ENCODE results near the gene RAB6C. TPM values are rescaled to one million over a fixed set of nuclear protein-coding genes. Genes with fewer than 3 reads are reported as not detected.
"Not testable (repeated sequence)": the region's sequence is repeated elsewhere in the genome, so short reads cannot be mapped to it uniquely, and the experiment has no call there.

RAB6C gene
- total and polyA plus RNA-seq, 2 of the 8 experiments (the other 6 are each of a cell fraction or from before 2014, with no cell fraction given) = 0.03 to 0.09 TPM

DNA sequence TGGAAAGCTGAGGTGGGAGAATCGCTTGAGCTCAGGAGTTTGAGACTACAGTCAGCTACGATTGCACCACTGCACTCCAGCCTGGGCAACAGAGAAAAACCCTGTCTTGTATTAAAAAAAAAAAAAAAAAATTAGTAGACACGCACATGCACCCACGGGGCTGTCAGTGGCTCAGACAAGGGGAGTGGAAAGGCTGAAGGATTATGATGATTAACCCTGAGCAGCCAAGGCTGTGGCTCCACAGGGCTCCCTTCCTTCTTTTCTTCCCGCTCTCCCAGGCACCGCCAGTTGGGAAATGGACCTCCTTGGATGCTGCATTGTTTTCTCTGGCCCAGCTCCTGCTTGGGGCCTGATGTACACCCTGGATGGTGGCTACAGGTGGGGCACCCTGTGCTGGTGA lies 49.0 kb upstream of the RAB6C start (continued):
- no peak for TF ChIP-seq GTF2F1 (IDR thresholded peaks at IDR 0.05; ENCODE audit: borderline replicate concordance, low read depth, low read length)
- no peak for TF ChIP-seq ZNF274 (IDR thresholded peaks at IDR 0.05; ENCODE audit: borderline replicate concordance, extremely low read depth, low read length)
- TF ChIP-seq KDM5A (IDR thresholded peaks at IDR 0.05; ENCODE audit: low read length) = no peak
- no peak for TF ChIP-seq TAF7 (optimal IDR thresholded peaks at IDR 0.05; ENCODE audit: borderline replicate concordance, low read depth, low read length)

- H4K20me1 ChIP-seq (replicated peaks in 1 of 2; ENCODE audit: control insufficient read depth in 1 of 2, insufficient read depth in 2 of 2, low read length in 2 of 2); H3K23me2 ChIP-seq (ENCODE audit: low read depth, low read length); H2BK12ac ChIP-seq (ENCODE audit: low read depth, low read length); H3K79me1 ChIP-seq (ENCODE audit: low read depth, low read length); H4K91ac ChIP-seq (replicated peaks; ENCODE audit: insufficient read length, low read length); H2BK15ac ChIP-seq (ENCODE audit: low read length); H3K4me1 ChIP-seq (replicated peaks in 1 of 4; ENCODE audit: control insufficient read depth in 3 of 4, insufficient read depth in 4 of 4, low read length in 3 of 4); FAIRE-seq; H2BK120ac ChIP-seq (replicated peaks; ENCODE audit: low read depth, low read length); H4K8ac ChIP-seq (ENCODE audit: extremely low read depth, insufficient read depth, low read length); POLR2A ChIA-PET (ENCODE audit: partially characterized antibody); H3K56ac ChIP-seq (replicated peaks; ENCODE audit: insufficient read length, low read depth, low read length); H2BK20ac ChIP-seq (ENCODE audit: low read length); H3K23ac ChIP-seq (ENCODE audit: insufficient read length); H3K9ac ChIP-seq (replicated peaks in 1 of 4; ENCODE audit: extremely low read depth in 1 of 4, low read depth in 3 of 4, low read length in 3 of 4); H2AFZ ChIP-seq (ENCODE audit: low read length); H3K36me3 ChIP-seq (ENCODE audit: control insufficient read depth in 2 of 4, insufficient read depth in 4 of 4, low read length in 3 of 4); H4K5ac ChIP-seq (ENCODE audit: insufficient read length, low read depth, low read length); H3K27me3 ChIP-seq (replicated peaks in 1 of 4; ENCODE audit: control insufficient read depth in 3 of 4, extremely low read depth in 1 of 4, insufficient read depth in 3 of 4, low read length in 3 of 4); H3K4ac ChIP-seq (replicated peaks; ENCODE audit: insufficient read length, low read depth, low read length); H3K9me3 ChIP-seq (ENCODE audit: insufficient read depth in 2 of 2, low read depth in 1 of 2, low read length in 1 of 2); H3K79me2 ChIP-seq (ENCODE audit: control insufficient read depth in 1 of 2, insufficient read depth in 2 of 2, low read length in 2 of 2); H2AK5ac ChIP-seq (ENCODE audit: low read depth, low read length); H3K14ac ChIP-seq (ENCODE audit: insufficient read length); H2BK5ac ChIP-seq (ENCODE audit: low read depth, low read length); H3K27ac ChIP-seq (ENCODE audit: low read depth, low read length); H3K18ac ChIP-seq (ENCODE audit: extremely low read depth, low read length): not testable (repeated sequence)
- Histone ChIP-seq H3K4me3 (ENCODE audit: extremely low read depth in 1 of 4, insufficient read depth in 2 of 4, low read depth in 3 of 4, low read length in 4 of 4) (0 out of 8 replicates have a peak overlapping the region, but pooled peaks of 1 of the 4 experiments have one; percentile 70), H3K4me2 (ENCODE audit: insufficient read depth in 1 of 2, low read depth in 2 of 2, low read length in 2 of 2) (peak overlapping the region in 1 of 2 experiments; percentile 61; a peak in 1 of 4 replicates)
- WGBS, 2 experiments (ENCODE audit: extremely low coverage in 1 of 2, insufficient coverage in 1 of 2, insufficient read length in 1 of 2, insufficient replicate concordance in 2 of 2, low coverage in 1 of 2, low lambda C conversion rate in 2 of 2, missing lambda C conversion rate in 1 of 2) = 70% methylated on average over 6 of the region's 8 CpGs; no CpG with 5 or more reads in 1 of the 2 experiments
- peak in 1 of 2 experiments; percentile 42 for DNase-seq (ENCODE audit: low read depth in 1 of 2, low spot score in 2 of 2)
- CTCF ChIA-PET (ENCODE audit: partially characterized antibody) = interaction anchor here (1.3 kb wide), 1 partner anchor 10 kb away, joined by 5 read pairs; no protein-coding TSS in a partner anchor
Observed at GRCh38 chr2:129933387-129933786, 46.1 kb upstream of the RAB6C start.
